ENCODE data around the gene PLEKHG2.
"Not testable (repeated sequence)": the region's sequence is repeated elsewhere in the genome, so short reads cannot be mapped to it uniquely, and the experiment has no call there.

Gene PLEKHG2, protein sequence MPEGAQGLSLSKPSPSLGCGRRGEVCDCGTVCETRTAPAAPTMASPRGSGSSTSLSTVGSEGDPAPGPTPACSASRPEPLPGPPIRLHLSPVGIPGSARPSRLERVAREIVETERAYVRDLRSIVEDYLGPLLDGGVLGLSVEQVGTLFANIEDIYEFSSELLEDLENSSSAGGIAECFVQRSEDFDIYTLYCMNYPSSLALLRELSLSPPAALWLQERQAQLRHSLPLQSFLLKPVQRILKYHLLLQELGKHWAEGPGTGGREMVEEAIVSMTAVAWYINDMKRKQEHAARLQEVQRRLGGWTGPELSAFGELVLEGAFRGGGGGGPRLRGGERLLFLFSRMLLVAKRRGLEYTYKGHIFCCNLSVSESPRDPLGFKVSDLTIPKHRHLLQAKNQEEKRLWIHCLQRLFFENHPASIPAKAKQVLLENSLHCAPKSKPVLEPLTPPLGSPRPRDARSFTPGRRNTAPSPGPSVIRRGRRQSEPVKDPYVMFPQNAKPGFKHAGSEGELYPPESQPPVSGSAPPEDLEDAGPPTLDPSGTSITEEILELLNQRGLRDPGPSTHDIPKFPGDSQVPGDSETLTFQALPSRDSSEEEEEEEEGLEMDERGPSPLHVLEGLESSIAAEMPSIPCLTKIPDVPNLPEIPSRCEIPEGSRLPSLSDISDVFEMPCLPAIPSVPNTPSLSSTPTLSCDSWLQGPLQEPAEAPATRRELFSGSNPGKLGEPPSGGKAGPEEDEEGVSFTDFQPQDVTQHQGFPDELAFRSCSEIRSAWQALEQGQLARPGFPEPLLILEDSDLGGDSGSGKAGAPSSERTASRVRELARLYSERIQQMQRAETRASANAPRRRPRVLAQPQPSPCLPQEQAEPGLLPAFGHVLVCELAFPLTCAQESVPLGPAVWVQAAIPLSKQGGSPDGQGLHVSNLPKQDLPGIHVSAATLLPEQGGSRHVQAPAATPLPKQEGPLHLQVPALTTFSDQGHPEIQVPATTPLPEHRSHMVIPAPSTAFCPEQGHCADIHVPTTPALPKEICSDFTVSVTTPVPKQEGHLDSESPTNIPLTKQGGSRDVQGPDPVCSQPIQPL (N-terminal part only)

DNA sequence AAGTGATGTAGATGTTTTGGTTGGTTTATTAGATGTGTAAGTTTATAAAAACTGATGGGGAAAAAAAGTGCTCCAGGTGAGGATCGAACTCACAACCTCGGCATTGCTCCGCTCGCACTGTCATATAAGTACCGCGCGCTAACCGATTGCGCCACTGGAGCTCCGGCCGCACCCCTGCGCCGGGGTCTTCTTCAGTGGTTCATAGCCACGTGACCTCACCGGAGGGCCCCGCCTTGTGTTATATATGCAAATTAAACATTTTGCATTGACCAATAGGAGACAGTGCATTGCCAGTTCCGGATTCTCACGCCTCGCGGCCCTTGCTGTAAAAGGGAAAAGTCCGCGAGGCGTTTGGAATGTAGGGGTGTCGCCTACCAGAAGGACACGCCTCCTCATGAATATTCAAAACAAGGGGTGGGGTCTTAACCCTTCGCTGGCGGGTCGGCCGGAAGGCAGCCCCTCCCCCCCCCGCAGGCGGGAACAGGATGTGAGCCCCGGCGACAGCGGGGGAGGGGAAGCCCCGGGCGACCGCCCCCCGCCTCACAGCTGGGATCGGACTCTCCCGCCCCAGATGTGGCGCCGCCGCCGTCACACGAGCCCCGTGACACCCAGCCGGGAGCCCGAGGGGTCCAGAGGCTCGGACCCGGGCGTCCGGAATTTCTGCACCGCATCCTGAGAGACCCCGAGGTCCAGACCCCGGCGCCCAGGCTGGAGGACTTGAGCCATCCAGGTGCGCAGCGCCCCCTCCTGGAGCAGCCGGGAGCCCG lies at the start of gene PLEKHG2:
Gene PLEKHG2, plus strand, starts transcription at position 570 of the 767 bp plus-strand sequence. CDS start 1,418 bp downstream, outside the sequence.
- peak; percentile 98 for DNase-seq

DNA sequence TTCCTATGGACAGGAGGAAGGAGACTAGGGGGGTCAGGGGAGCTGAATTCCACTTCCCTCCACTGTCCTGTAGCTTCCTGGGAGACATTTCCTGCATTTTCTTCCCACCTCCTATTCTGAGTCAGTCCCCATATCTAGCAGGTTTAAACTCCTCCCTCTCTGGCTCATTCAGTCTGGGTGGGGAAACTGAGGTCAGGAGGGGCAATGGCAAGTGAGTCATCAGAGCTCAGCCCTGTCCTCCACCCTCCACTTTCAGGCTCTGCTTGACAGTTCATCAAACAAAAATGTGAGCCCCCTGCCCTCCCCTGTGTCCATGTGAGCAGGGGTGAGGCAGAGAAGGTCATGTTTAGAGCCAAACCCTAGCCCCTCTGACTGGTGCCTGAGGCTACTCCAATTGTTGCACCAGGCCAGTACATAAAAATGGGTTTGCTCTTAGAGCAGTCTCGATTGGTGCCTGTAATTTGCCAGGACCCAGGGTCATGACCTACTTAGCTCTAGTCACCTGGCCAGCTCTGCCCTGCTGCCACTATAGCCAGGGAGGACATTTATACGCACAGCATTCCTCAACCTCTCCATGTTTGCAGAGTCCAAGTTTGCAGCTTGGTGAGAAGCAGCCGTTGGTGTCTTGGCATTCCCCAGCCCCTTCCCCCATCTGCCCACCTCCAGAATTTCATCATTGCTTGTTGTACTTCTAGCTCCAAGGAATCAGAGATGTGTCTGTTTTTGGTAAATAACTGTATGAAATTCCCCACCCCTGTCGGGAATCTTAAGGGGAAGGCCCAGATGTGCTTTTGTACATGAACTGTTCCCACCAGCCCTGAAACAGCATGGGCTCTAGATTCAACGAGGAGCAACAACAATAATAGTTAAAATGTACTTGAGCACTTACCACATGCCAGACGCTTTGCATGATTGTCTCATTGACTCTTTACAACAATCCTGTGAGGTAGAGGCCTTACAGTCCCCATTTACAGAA lies 49.5 kb upstream of the PLEKHG2 start:
- no peak for DNase-seq

DNA sequence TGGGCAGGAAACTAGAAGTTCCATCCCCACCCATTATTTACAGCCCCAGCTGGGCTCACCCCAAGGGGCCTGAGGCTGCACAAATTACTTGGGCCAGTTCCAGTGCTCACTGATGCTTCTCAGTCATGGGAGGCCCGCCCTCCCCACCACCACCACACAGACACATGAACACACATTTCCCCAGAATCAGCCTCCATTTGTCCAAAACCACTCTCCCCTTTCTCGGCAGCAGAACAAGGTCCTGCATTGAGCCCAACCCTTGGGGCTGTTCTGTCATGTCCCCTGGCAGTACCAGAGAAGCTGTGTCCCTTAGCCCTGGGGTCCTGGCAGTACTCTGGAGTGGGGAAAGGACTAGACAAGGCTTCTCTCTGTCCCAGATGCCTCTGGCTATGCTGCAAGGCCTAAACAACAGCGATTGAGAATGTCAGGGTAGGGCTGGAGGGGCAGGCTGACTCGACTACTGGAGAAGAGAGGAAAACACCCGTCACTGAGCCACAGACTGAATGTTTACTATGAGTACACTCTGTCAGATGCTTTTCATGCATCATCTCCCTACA lies 48.5 kb upstream of the PLEKHG2 start:
- DNase-seq: no peak

DNA sequence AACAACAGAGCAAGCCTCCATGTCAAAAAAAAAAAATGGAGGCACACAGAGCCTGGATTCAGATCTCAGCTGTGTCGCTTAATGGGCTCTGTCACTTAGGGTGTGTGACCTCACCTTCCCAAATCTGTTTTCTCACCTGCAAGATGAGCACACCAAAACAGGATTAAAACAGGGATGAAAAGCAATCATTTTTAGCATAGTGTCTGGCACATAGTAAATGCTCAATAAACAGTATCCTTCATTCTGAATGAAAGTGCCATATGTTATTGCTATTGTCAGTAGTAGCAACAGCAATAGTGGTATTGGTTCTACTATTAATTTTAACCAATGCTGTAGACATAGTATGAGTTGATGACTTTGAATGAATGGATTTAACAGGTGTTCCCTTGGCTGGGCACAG lies 46.9 kb upstream of the PLEKHG2 start:
- no peak for DNase-seq

DNA sequence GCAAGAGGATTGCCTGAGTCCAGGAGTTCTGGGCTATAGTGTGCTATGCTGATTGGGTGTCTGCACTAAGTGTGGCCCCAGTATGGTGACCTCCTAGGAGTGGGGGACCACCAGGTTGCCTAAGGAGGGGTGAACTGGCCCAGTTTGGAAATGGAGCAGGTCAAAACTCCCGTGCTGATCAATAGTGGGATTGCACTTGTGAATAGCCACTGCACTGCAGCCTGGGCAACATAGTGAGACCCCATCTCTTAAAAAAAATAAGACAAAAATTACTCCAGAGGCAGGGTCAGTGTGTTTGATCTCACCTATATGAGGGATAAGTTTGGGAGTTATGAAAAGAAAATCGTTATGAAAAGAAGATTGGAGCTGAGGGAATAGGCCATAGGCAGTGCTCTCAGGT lies 43.3 kb upstream of the PLEKHG2 start:
- no peak for DNase-seq

DNA sequence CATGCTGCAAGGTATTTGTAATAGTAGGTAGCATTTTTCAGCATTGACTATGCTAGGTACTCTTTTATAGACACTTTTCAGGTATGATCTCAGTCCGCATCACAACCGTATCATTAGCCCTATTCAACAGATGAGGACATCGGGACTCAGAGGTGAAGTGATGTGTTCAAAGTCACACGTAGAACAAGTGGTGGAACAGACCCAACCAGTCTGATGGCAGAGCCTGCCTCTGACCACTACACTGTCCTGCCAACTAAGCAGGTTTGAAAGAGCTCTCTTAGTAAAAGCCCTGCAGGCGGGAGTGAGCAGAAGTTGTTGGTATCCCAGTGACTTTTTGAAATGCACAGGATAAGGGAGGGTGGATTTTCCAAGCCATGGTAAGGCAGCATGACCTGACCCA lies 41.7 kb upstream of the PLEKHG2 start:
- DNase-seq: no peak

DNA sequence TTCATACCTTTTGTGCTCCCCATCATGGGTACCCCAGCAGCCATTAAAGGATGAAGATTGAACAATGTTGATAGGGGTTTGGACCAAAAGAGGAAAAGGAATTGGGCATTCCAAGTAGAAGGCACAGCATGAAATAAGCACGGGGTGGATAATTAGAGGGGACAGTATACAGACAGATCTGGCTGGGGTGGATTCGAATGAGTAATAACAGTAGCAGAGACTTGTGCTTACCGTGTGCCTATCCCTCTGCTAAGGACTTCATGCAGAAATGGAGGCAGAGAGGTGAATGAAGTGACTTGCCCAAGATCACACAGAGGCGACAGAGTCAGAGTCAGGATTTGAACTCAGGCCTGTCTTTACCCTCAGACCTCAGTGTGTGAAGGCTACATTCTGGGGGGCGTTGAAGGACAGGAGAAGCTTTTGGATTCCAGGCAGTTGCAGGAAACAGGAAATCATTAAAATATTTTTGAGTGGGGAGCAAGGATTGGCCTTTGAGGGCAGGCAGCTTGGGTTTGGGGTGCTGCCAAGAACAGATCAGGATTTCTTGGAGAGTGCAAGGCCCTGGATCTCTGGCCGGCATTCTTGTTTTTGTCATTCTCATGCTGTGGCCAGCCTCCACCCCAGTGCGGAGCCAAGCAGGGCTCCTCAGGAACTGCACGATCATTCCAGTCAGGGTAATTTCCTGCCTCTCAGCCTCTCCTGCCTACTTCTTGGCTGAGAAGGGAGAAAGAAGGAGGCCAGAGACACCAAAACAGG lies 40.2 kb upstream of the PLEKHG2 start:
- no peak for DNase-seq

DNA sequence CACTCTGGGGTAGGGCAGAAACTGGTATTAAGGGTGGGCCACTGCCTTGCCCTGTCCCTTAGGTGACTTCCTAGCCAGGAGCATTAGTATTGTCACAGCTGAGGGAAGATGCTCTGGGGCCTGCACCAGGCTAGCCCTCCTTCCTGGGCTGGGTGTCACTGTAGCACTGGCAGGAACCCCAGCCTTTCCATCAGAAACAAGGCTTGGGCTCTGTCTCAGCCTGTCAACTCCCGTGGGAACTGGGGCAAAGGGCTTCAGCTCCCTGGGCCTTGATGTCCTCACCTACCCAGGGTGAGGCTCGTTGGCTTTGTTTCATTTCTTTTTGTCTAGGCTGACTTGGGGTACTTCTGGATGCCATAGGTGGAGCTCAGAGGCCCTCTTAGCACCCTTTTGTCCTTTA lies 39.5 kb upstream of the PLEKHG2 start:
- DNase-seq: no peak

DNA sequence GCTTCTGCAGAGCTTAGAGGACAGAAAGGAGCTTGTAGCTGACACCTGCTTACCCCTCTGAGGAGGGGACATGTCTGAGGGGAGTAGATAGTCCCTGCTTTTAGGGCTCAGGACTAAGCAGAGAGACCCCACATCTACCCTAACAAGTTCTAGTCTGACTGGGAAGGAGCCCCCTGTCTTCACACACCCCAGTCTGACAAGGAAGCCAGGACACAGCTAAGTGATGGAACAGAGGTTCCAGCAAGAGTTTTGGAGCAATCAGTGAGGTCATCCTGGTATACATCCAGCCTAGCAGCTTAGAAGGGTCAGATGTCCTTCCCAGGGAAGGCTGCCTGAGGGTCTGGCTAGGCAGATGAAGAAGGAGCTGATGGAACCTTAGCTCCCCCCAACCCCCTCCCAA lies 36.5 kb upstream of the PLEKHG2 start:
- no peak for DNase-seq

DNA sequence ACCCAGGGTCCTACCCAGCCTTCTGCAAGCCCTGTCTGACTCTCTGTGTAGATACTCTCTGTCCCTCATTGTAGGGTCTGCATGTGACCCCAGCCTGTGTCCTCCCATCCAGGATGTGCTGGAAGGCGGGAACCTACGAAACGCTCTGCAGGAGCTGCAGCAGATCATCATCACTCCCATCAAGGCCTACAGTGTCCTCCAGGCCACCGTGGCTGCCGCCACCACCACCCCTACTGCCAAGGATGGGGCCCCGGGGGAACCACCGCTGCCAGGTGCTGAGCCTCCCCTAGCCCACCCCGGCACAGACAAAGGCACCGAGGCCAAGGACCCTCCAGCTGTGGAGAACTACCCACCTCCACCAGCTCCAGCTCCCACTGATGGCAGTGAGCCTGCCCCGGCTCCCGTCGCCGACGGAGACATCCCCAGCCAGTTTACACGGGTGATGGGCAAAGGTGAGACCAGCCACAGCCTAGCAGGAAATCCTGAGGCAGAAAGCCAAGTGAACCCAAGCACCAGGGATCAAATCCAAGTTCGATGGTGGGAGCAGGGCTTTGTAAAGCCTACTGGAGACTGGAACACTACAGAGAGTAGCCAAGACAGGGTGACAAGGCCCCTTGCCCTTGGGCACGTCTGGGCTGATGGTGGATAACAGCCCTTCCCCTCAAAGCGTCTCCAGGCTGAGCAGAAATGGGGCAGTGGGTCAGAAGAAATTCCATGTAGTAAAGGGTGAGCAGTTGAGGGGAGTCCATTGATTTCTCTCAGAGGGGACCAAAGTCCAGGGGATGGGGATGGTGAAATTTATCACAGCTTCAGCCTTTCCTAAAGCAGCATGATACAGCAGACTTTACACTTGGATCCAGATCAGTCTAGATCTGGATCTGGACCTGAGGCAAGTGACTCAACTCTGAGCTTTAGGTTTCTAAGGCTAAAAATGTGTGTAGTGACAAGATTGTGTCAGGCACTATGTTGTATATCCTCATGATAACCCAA lies 34.8 kb upstream of the PLEKHG2 start:
- no peak for DNase-seq

DNA sequence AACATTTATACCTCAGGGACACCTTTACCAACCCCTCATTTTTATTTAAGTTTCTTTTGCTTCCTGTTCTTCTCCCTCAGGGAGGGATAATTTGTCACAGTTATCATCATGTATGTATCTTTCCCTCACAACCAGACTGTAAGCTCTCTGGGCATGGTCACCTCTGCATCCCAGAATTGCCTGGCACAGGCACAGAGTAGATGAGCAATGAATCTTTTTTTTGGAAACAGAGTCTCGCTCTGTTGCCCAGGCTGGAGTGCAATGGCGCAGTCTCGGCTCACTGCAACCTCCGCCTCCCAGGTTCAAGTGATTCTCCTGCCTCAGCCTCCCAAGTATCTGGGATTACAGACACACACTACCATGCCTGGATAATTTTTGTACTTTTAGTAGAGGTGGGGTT lies 33.1 kb upstream of the PLEKHG2 start:
- not testable (repeated sequence) for DNase-seq

DNA sequence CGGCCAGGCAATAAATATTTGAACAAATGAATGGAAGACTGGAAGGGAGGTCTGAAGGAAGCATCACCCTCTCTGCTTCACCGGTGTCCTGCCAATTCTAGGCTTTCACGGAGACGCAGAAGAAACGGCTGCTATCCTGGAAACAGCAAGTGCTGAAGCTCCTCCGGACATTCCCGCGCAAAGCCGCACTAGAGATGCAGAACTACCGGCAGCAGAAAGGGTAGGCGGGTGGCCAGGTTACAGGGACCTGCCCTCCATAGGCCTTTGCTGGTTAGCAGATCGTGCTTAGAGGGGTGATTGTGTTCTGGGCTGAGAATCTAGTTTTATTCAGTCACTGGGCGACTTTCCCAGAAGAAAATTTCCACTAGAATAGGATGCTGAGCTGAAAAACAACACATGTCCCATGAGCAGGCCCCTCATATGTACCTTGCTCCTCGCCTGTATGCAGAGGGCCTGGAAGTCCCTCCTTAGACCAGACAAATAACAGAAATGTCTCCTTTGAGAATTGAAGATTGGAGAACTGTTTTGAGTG lies 32.5 kb upstream of the PLEKHG2 start:
- no peak for DNase-seq

DNA sequence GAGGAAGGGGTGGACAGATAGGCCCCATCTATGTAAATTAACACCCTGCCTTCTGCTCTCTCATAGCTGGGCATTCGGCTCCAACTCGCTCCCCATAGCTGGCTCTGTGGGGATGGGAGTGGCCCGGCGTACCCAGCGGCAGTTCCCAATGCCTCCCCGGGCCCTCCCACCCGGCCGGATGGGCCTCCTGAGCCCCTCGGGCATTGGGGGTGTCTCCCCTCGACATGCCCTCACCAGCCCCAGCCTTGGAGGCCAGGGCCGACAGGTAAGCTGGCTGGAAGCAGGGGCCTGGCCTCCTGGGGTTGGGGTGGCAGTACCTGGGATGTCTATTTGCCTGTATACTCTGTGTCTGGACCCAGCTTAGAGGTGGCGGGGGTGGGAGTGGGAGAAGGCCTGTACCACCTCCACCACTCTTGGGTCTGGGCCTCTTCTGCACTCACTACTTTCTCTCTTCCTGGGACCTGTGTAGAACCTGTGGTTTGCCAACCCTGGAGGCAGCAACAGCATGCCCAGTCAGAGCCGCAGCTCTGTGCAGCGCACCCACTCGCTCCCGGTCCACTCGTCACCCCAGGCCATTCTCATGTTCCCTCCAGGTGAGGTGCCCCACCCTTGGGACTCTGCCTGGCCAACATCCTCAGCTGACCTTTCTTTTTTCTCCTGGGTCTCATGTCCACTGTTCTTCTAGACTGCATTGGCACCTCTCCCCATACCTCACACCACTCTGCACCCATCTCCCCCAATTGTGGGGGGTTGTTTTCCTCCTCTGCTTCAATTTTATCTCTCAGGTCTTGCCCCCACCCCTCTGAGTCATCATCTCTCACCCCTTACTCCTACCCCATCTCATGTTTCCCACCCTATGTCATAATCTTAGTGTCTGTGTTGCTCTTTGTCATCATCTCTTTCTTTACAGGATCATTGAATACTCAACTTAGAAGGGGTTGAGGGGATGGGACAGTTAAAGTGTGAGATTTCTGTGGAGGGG lies 31.7 kb upstream of the PLEKHG2 start:
- DNase-seq: no peak

DNA sequence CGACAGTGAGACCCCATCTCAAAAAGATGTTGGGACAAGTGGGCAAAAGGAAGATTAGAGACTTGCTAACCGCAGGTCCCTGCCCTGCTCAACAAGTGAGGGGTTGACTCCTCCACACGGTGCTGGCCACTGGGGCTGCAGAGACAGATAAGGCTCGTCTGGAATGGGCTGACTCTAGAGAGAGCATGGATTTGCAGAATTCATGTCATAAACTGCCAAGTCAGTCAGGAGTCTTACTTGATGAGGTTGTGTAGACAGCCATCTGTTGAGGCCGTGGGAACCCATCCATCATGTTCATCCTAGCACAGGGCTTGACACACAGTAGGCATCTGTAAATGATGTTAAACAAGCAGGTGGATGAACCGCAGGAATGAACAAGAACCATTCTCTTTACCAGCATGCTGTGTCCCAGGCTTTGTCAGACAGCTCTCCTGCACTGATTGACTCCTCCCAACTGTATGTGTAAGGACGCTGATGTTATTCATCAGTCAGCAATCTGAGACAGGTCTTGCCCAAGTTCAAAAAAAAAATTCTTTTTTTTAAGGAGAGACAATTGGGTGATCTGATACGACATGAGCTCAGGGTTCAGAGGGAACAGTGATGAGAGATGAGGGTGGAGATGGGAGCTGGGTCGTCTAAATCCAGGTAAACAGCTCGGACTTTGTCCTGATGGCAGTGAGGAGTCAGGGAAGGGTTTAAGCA lies 30.4 kb upstream of the PLEKHG2 start:
- DNase-seq: no peak

DNA sequence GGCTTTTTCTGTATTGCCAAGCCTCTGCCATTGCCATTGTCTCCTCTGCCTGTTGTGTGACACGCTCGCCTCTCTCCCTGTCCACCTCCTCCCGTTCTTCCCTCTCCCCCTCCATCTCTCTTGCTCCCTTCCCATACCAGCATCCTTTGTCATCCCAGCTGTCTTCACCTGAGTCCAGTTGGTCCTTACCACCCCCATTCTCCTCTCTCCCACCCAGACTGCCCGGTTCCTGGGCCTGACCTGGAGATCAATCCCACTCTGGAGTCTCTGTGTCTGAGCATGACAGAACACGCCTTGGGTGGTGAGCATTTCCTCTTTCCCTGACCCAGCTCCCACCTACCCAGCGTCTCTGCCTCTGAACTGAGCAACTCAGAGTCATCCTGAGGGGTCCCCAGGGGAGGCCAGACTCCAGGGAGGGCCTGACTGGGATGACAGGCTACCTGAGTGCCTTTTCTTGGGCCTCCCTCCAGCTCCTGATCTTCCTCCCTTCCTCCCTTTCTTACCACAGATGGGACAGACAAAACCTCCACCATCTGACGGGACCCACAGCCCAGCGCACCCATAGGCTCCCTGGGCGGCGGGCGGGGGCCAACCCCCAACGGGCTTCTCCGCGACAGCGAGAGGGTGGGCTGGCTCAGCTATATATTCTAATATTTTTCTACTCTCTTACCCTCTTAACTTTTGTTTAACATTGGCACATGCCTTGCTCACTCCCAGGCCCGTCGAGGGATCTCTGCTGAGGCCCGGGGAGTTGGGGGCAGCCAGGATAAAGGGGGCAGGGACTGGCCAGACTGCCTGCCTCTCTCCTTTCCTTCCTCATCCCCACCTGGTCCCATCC lies 29.3 kb upstream of the PLEKHG2 start:
- no peak for DNase-seq
